ENCODE data around the gene BAG5.
"Not testable (repeated sequence)": the region's sequence is repeated elsewhere in the genome, so short reads cannot be mapped to it uniquely, and the experiment has no call there.

BAG5 gene

DNA sequence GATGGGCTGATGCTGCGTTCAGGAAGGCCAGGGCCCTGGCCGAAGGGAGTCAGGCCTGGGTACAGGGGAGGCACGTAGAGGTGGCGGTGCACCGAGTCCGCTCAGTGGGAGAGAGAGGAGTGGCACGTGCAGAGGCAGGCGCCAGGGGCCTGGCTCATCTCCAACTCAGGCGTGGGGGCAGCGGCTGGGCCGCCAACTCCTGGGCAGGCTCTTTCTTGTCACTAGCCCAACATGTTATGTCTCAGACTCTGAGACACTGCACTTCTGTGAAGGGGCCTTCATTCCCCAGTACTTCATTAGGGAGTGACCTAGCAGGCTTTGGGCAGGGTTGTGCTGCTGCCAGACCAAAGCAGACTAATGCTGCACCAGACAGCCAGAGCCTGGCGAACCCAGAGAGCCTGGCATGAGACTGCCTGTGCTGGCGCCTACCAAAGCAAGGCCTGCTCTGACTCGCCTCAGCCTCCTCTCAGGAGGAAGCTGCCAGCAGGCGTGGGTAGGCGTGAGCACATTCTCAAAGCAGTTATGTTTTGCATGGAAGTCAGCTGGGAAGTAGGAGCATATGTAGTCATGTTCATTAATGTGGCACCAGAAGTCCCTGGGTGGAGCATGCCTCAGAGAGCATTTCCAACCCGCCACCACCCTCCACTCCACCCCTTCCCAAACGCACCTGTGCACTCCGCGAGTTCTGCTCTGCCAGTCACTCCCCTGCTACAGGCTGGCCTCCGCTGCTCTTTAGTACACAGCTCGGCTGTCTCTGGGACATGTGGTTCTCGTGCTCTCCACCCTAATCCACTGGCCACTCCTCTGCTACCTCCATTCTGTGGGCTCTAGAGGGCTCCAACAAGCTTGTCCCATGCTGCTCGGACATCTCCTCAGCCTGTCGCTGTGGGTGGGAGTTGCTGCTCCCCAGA, 49.5 kb downstream of the BAG5 start:
- H3K4me1 ChIP-seq (ENCODE audit: control insufficient read depth, insufficient read depth, low read length): peaks cover 22% of the 10 kb centered on the region
- peak overlapping the region; percentile 36 to 45 for H3K9ac ChIP-seq (ENCODE audit: low read length in 2 of 2)
- H3K36me3 ChIP-seq (ENCODE audit: control insufficient read depth in 2 of 2, insufficient read depth in 2 of 2, low read length in 2 of 2): peaks cover 9 to 10% of the 10 kb centered on the region in 2 donors
- H3K4me3 ChIP-seq (ENCODE audit: low read length in 2 of 2): peak overlapping the region; percentile 17 to 47
- peak overlapping the region; percentile 87 for H3K27ac ChIP-seq (ENCODE audit: low read length)
- H3K9me3 ChIP-seq (ENCODE audit: control insufficient read depth in 2 of 2, low read length in 2 of 2): no peaks in the 10 kb centered on the region
- no peaks in the 10 kb centered on the region for H3K27me3 ChIP-seq (ENCODE audit: control insufficient read depth in 1 of 2, insufficient read depth in 2 of 2, low read length in 2 of 2)

DNA sequence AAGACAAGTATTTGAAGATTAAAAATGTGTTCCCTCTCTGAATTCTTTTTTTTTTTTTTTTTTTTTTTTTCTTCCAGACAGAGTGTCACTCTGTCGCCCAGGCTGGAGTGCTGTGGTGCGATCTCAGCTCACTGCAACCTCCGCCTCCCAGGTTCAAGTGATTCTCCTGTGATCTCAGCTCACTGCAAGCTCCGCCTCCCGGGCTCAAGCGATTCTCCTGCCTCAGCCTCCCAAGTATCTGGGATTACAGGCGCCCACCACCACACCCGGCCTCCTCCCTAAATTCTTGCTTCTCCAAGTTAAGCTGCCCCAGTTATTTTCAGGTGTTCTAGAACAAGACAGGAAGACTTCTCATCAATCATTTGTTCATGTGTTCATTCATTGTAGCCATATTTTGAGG, 50.3 kb downstream of the BAG5 start:
- H3K4me1 ChIP-seq (ENCODE audit: control insufficient read depth, insufficient read depth, low read length): peaks cover 18% of the 10 kb centered on the region
- H3K9ac ChIP-seq (ENCODE audit: low read length in 2 of 2); H3K9me3 ChIP-seq (ENCODE audit: control insufficient read depth in 2 of 2, low read length in 2 of 2); H3K27me3 ChIP-seq (ENCODE audit: control insufficient read depth in 1 of 2, insufficient read depth in 2 of 2, low read length in 2 of 2): not testable (repeated sequence)
- peak overlapping the region in 1 of 2 donors; percentile 47 for H3K4me3 ChIP-seq (ENCODE audit: low read length in 2 of 2)
- peaks cover 10 to 12% of the 10 kb centered on the region in 2 donors for H3K36me3 ChIP-seq (ENCODE audit: control insufficient read depth in 2 of 2, insufficient read depth in 2 of 2, low read length in 2 of 2)
- peak overlapping the region; percentile 87 for H3K27ac ChIP-seq (ENCODE audit: low read length)

DNA sequence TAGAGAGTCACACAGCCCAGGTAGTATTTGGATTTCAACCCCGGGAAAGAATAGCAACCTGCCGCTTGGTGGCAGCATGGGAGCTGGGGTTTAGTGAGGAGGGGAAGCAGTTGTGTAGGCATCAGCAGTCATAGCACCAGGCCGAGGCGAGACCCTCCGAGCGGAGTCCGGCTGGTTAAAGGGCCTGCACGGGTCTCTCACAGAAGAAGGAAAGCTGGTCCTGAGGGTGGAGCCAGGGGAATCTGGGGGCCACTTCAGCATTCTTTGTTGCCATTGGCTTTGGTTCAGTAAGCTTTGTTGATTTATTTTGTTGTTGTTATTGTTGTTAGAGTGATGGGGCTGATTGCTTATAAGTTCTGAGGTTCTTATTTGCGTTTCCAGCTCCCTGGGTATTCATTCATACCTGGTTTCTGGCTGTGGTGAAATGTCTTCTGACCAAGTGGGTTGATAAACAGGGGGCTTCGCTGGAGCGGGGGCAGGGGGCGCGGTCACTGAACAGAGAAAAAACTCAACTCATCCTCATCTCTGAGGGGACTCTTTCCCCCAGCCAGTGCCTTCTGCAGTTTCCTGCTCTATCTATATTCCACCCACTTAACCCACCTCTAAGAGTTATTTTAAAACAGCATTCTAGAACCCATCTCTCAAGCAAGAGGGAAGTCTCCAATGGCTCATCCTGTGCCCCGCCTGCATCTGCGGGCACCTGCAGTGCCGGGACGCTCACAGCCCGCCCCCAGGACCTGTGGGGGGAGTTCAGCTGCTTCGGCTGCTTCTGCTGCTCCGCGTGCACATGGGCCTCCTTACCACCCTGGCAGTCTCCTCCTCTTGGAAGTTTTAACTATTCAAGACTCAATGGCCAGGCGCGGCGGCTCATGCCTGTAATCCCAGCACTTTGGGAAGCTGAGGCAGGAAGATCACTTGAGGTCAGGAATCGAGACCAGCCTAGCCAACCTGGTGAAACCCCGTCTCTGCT, 51.4 kb downstream of the BAG5 start:
- Histone ChIP-seq H3K27me3 (ENCODE audit: control insufficient read depth in 1 of 2, insufficient read depth in 2 of 2, low read length in 2 of 2) (no peaks in the 10 kb centered on the region), H3K9ac (ENCODE audit: low read length in 2 of 2) (no peak overlapping the region), H3K9me3 (ENCODE audit: control insufficient read depth in 2 of 2, low read length in 2 of 2) (no peaks in the 10 kb centered on the region), H3K4me3 (ENCODE audit: low read length in 2 of 2) (no peak overlapping the region), H3K36me3 (ENCODE audit: control insufficient read depth in 2 of 2, insufficient read depth in 2 of 2, low read length in 2 of 2) (peaks cover 10 to 12% of the 10 kb centered on the region in 2 donors), H3K27ac (ENCODE audit: low read length) (no peak overlapping the region), H3K4me1 (ENCODE audit: control insufficient read depth, insufficient read depth, low read length) (peaks cover 18% of the 10 kb centered on the region)

DNA sequence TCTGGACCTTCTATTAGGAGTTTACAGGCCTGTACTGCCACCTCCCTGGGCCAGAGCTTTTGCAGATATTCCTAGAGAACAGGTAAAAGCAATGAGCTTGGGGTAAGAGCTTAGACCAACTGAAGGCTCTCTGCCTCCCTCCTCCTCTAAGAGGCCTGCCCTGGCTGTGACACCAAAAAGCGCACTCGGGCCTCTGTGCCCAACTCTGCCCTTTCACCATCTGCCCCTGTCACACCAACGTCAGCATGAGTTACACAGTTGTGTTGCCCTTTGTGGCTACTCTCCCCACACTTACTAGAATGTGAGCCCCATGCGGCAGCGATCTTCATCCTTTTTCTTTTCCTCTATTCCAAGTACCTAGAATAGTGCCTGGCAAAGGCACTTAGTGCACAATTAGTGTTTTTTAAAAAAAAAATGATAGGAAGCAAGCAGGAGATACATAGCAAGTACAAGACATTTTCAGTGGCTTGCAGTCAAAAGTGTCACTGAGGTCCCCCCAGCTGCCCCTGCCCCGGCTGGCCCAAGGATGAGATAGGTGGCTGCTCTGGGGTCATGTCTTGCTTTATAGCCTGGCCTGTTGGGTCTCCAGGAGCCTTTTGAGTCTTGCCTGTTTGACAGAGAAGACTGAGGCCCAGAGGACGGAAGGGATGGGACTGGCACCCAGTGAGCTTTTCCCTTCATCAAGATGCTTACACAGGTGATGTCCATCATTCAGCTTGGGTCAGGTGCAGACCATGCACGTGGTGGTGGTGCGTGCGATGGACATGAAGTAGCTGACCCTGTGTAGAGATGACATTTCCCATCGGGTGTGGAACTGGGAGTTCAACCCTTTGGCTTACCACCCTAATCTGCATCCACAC, 52.4 kb downstream of the BAG5 start:
- Histone ChIP-seq H3K4me3 (ENCODE audit: low read length in 2 of 2) (no peak overlapping the region), H3K36me3 (ENCODE audit: control insufficient read depth in 2 of 2, insufficient read depth in 2 of 2, low read length in 2 of 2) (peaks cover 15 to 19% of the 10 kb centered on the region in 2 donors), H3K4me1 (ENCODE audit: control insufficient read depth, insufficient read depth, low read length) (peaks cover 18% of the 10 kb centered on the region), H3K27me3 (ENCODE audit: control insufficient read depth in 1 of 2, insufficient read depth in 2 of 2, low read length in 2 of 2) (no peaks in the 10 kb centered on the region), H3K27ac (ENCODE audit: low read length) (no peak overlapping the region), H3K9ac (ENCODE audit: low read length in 2 of 2) (no peak overlapping the region), H3K9me3 (ENCODE audit: control insufficient read depth in 2 of 2, low read length in 2 of 2) (no peaks in the 10 kb centered on the region)

DNA sequence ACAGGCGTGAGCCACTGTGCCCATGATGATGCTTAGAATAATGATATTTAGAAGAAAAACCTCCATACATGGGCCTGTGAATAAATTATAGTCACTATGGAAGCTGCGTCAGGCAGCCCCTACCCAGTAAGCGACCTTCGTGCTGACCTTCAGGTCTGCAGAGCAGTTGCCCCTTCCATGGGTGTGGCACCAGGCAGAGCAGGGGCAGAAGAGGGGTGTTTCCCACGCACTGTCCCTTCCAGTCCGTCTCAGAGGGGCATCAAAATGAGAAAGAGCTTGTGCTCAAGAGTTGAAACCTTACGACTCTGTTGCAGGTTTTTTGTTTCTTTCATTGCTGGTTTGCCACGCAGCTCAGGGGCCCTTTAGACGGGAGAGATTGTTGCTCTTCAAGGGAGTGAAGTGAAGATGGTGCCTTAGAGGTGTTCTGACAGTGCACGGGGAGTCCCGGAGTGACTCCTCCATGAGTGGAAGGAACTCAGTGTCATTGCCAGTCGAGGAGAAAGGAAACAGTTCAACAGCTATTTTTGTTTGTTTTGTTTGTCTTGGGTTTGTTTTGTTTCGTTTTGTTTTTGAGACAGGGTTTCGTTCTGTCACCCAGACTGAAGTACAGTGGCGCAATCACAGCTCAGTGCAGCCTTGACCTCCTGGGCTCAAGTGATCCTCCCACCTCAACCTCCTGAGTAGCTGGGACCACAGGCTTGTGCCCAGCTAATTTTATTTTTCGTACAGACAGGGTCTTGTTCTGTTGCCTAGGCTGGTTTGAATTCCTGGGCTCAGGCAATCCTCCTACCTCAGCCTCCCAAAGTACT, 53.7 kb downstream of the BAG5 start:
- Histone ChIP-seq H3K27me3 (ENCODE audit: control insufficient read depth in 1 of 2, insufficient read depth in 2 of 2, low read length in 2 of 2) (no peaks in the 10 kb centered on the region), H3K9ac (ENCODE audit: low read length in 2 of 2) (no peak overlapping the region), H3K9me3 (ENCODE audit: control insufficient read depth in 2 of 2, low read length in 2 of 2) (no peaks in the 10 kb centered on the region), H3K4me3 (ENCODE audit: low read length in 2 of 2) (no peak overlapping the region), H3K4me1 (ENCODE audit: control insufficient read depth, insufficient read depth, low read length) (peaks cover 15% of the 10 kb centered on the region), H3K27ac (ENCODE audit: low read length) (no peak overlapping the region), H3K36me3 (ENCODE audit: control insufficient read depth in 2 of 2, insufficient read depth in 2 of 2, low read length in 2 of 2) (peaks cover 23 to 28% of the 10 kb centered on the region in 2 donors)

- Histone ChIP-seq H3K9ac (ENCODE audit: low read length in 2 of 2) (no peak overlapping the region), H3K27ac (ENCODE audit: low read length) (no peak overlapping the region), H3K36me3 (ENCODE audit: control insufficient read depth in 2 of 2, insufficient read depth in 2 of 2, low read length in 2 of 2) (peaks cover 33 to 35% of the 10 kb centered on the region in 2 donors), H3K27me3 (ENCODE audit: control insufficient read depth in 1 of 2, insufficient read depth in 2 of 2, low read length in 2 of 2) (no peaks in the 10 kb centered on the region), H3K4me1 (ENCODE audit: control insufficient read depth, insufficient read depth, low read length) (peaks cover 5% of the 10 kb centered on the region), H3K9me3 (ENCODE audit: control insufficient read depth in 2 of 2, low read length in 2 of 2) (no peaks in the 10 kb centered on the region), H3K4me3 (ENCODE audit: low read length in 2 of 2) (no peak overlapping the region)
These were observed 54.7 kb downstream of the BAG5 start for GRCh38 chr14:103507751-103508150.
